GM21786 (cell line): ENCODE data around the gene CLIC2.

Experiments
- ATAC-seq: cut with Tn5 transposase; IDR thresholded peaks from one replicate; pipeline ENCODE4 v1.9.1; 2021; ENCODE audit not compliant: unreplicated experiment

Gene CLIC2

GRCh38 chrX:155263854-155264628 lies 70.4 kb downstream of the CLIC2 start, which contains the start of gene RAB39B:
RAB39B (minus strand) TSS chrX:155264491; CDS start chrX:155264288, 203 bp downstream.
- ATAC-seq = peak; percentile 79

GRCh38 chrX:155262970-155263754 lies 71.3 kb downstream of the CLIC2 start:
- ATAC-seq = peak; percentile 50

GRCh38 chrX:155259752-155260151 lies 74.7 kb downstream of the CLIC2 start:
- no peak for ATAC-seq

GRCh38 chrX:155251391-155251790 lies 83.0 kb downstream of the CLIC2 start:
- no peak for ATAC-seq

GRCh38 chrX:155247497-155247896 lies 86.9 kb downstream of the CLIC2 start:
- no peak for ATAC-seq

- ATAC-seq = no peak
Observed at GRCh38 chrX:155246748-155247147, 87.7 kb downstream of the CLIC2 start.

- ATAC-seq = no peak
Observed at GRCh38 chrX:155242300-155242699, 92.1 kb downstream of the CLIC2 start.

GRCh38 chrX:155237719-155238118 lies 96.7 kb downstream of the CLIC2 start:
- no peak for ATAC-seq

GRCh38 chrX:155235891-155236290 lies 98.5 kb downstream of the CLIC2 start:
- no peak for ATAC-seq

- ATAC-seq = peak; percentile 95
Observed at GRCh38 chrX:155231163-155231562, 103.3 kb downstream of the CLIC2 start.
